ENCODE measurements around the gene TMEM221. TPM values are rescaled to one million over a fixed set of nuclear protein-coding genes. Genes with fewer than 3 reads are reported as not detected.

Gene TMEM221
- total and polyA plus RNA-seq, 9 of the 15 experiments (the other 6 are each of a cell fraction or from before 2014, with no cell fraction given), result 0.06 to 0.35 TPM; not detected in 7

DNA sequence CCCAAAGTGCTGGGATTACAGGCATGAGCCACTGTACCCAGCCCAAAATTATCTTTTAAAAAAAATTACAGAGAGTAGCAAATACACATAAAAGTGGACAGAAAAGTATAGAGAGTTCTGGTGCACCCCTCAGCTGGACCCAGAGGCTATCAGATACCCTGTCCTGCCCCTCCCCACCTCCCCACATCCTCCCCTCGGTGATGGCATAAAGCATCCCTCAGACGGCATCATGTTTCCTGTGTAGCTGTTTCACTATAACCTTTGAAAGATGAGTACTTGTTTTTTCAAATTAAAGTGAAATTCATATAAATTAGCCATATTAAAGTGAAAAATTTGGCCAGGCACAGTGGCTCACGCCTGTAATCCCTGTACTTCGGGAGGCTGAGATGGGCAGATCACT is 41.9 kb upstream of the TMEM221 start:
- no peak for ATAC-seq
- H3K9me3 ChIP-seq (replicated peaks; ENCODE audit: control insufficient read depth, insufficient read depth, low read depth, low read length), result no peaks in the 10 kb centered on the region
- no peaks in the 10 kb centered on the region for H3K36me3 ChIP-seq (ENCODE audit: control insufficient read depth, insufficient read depth, low read length)
- H2AFZ ChIP-seq (ENCODE audit: low read depth, low read length), result no peak overlapping the region
- H3K27me3 ChIP-seq (ENCODE audit: control insufficient read depth in 2 of 2, insufficient read depth in 2 of 2, low read length in 2 of 2), result no peaks in the 10 kb centered on the region
- no peak overlapping the region for H3K27ac ChIP-seq (ENCODE audit: extremely low read depth, low read depth, low read length)
- no peak overlapping the region for H3K4me2 ChIP-seq (ENCODE audit: insufficient read depth, low read length)
- no peak overlapping the region for H3K4me3 ChIP-seq
- in situ Hi-C loops (cut with MboI) (no loop called here), intact Hi-C loops (cut with micrococcal nuclease) (no loop called here)
- POLR2A ChIA-PET, result no interaction called here
- no peaks in the 10 kb centered on the region for H4K20me1 ChIP-seq (replicated peaks; ENCODE audit: control insufficient read depth, insufficient read depth, low read length)
- TF ChIP-seq ZNF444 (CRISPR knock-in tag; IDR thresholded peaks at IDR 0.05), result no peak
- no peak for TF ChIP-seq NFATC3 (IDR thresholded peaks at IDR 0.05)
- TF ChIP-seq KLF10 (CRISPR knock-in tag; IDR thresholded peaks at IDR 0.05), result no peak
- no peak for TF ChIP-seq SMARCA4 (IDR thresholded peaks at IDR 0.05)
- H3K9me1 ChIP-seq (ENCODE audit: control insufficient read depth, insufficient read depth, low read length), result no peaks in the 10 kb centered on the region
- H3K79me2 ChIP-seq (ENCODE audit: control insufficient read depth, insufficient read depth, low read length), result no peaks in the 10 kb centered on the region
- no TSS peak for BruUV-seq (replicated peaks)
- CTCF ChIA-PET (ENCODE audit: low intra/inter-chr PET ratio), result no interaction called here
- peaks cover 8 to 33% of the 10 kb centered on the region in 2 experiments for H3K4me1 ChIP-seq (replicated peaks in 1 of 2; ENCODE audit: control insufficient read depth in 2 of 2, insufficient read depth in 2 of 2, low read length in 2 of 2)
- FAIRE-seq, result no peak
- H3K9ac ChIP-seq (ENCODE audit: insufficient read depth in 1 of 2, low read depth in 2 of 2, low read length in 2 of 2), result no peak overlapping the region
- WGBS (ENCODE audit: insufficient coverage, low coverage, missing lambda C conversion rate), result 17% methylated on average over 4 of the region's 4 CpGs
- DNase-seq (ENCODE audit: extremely low read depth in 1 of 4, low spot score in 3 of 4), result no peak

DNA sequence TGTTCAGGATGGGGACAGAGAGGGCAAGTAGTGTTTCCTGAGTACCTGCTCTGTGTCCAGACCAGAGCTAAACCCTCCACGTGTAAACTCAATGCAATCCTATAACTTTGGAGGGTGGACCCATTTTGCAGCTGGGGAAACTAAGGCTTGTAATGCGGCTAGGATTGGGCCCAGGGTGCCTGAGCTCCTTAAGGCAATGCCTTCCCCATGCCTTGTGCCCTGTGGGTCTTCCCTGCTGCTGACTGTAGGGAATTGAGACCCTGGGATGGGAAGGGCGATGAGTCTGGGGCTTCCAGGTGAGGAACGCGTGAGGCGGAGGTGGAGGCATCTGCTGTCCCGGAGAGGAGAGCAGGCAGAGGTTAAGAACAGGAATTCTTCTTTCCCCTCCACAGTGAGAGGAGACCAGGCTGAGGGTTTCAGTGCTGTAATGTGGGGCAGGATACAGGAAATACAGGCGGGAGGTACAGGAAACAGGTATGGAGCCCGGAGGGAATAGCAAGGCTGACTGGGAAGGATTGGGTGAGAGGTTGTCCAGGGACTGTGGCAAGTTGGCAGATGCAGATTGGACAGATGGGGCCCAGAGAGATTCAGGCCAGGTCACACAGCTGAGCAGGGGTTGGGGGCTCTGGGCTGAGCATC is 41.0 kb upstream of the TMEM221 start:
- no TSS peak for BruUV-seq (replicated peaks)
- H3K36me3 ChIP-seq (ENCODE audit: control insufficient read depth, insufficient read depth, low read length), result no peaks in the 10 kb centered on the region
- no peak for DNase-seq (ENCODE audit: extremely low read depth in 1 of 4, low spot score in 3 of 4)
- no peaks in the 10 kb centered on the region for H3K79me2 ChIP-seq (ENCODE audit: control insufficient read depth, insufficient read depth, low read length)
- H3K4me2 ChIP-seq (ENCODE audit: insufficient read depth, low read length), result no peak overlapping the region
- POLR2A ChIA-PET, result no interaction called here
- H3K4me1 ChIP-seq (replicated peaks in 1 of 2; ENCODE audit: control insufficient read depth in 2 of 2, insufficient read depth in 2 of 2, low read length in 2 of 2), result peaks cover 8 to 33% of the 10 kb centered on the region in 2 experiments
- H3K9me3 ChIP-seq (replicated peaks; ENCODE audit: control insufficient read depth, insufficient read depth, low read depth, low read length), result no peaks in the 10 kb centered on the region
- 66% methylated on average over 9 of the region's 9 CpGs for WGBS (ENCODE audit: insufficient coverage, low coverage, missing lambda C conversion rate)
- H3K27me3 ChIP-seq (ENCODE audit: control insufficient read depth in 2 of 2, insufficient read depth in 2 of 2, low read length in 2 of 2), result no peaks in the 10 kb centered on the region
- in situ Hi-C loops (cut with MboI) (no loop called here), intact Hi-C loops (cut with micrococcal nuclease) (no loop called here)
- H3K4me3 ChIP-seq, result no peak overlapping the region
- no peak for ATAC-seq
- CTCF ChIA-PET (ENCODE audit: low intra/inter-chr PET ratio), result no interaction called here
- peak overlapping the region in 1 of 2 experiments; percentile 6; a peak in 1 of 4 replicates for H3K9ac ChIP-seq (ENCODE audit: insufficient read depth in 1 of 2, low read depth in 2 of 2, low read length in 2 of 2)
- H3K27ac ChIP-seq (ENCODE audit: extremely low read depth, low read depth, low read length), result no peak overlapping the region
- H3K9me1 ChIP-seq (ENCODE audit: control insufficient read depth, insufficient read depth, low read length), result no peaks in the 10 kb centered on the region
- no peaks in the 10 kb centered on the region for H4K20me1 ChIP-seq (replicated peaks; ENCODE audit: control insufficient read depth, insufficient read depth, low read length)
- H2AFZ ChIP-seq (ENCODE audit: low read depth, low read length), result peak overlapping the region; percentile 60; the same call in 1 of the 2 replicates
- no peak for FAIRE-seq
- TF ChIP-seq RBM25 (IDR thresholded peaks at IDR 0.05; ENCODE audit: low read depth, low read length, severe bottlenecking), result peak; percentile 77
- no peak for TF ChIP-seq ADNP (tag; IDR thresholded peaks at IDR 0.05)
- TF ChIP-seq HDAC2 (IDR thresholded peaks at IDR 0.05), result peak; percentile 51; the same call in 1 of the 2 replicates
- peak; percentile 87 for TF ChIP-seq BCOR (IDR thresholded peaks at IDR 0.05)
- no peak for TF ChIP-seq ZNF347 (CRISPR knock-in tag; IDR thresholded peaks at IDR 0.05; ENCODE audit: low read depth)
- TF ChIP-seq ZC3H11A (IDR thresholded peaks at IDR 0.05; ENCODE audit: low read depth, low read length), result no peak
- TF ChIP-seq NCOA6 (IDR thresholded peaks at IDR 0.05), result no peak
- no peak for TF ChIP-seq HIVEP1 (CRISPR knock-in tag; IDR thresholded peaks at IDR 0.05)
- TF ChIP-seq ZNF124 (CRISPR knock-in tag; IDR thresholded peaks at IDR 0.05), result no peak
- no peak for TF ChIP-seq RFX7 (CRISPR knock-in tag; IDR thresholded peaks at IDR 0.05)
- TF ChIP-seq, protein P1, sequence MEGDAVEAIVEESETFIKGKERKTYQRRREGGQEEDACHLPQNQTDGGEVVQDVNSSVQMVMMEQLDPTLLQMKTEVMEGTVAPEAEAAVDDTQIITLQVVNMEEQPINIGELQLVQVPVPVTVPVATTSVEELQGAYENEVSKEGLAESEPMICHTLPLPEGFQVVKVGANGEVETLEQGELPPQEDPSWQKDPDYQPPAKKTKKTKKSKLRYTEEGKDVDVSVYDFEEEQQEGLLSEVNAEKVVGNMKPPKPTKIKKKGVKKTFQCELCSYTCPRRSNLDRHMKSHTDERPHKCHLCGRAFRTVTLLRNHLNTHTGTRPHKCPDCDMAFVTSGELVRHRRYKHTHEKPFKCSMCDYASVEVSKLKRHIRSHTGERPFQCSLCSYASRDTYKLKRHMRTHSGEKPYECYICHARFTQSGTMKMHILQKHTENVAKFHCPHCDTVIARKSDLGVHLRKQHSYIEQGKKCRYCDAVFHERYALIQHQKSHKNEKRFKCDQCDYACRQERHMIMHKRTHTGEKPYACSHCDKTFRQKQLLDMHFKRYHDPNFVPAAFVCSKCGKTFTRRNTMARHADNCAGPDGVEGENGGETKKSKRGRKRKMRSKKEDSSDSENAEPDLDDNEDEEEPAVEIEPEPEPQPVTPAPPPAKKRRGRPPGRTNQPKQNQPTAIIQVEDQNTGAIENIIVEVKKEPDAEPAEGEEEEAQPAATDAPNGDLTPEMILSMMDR (IDR thresholded peaks at IDR 0.05 in 2 of 3, conservative IDR thresholded peaks at IDR 0.05 in 1 of 3; ENCODE audit: insufficient read depth in 2 of 3, low read depth in 1 of 3, low read length in 3 of 3), result 0 out of 6 replicates have a peak, but pooled peaks of 1 of the 3 experiments have one; percentile 8
- TF ChIP-seq, protein P2, sequence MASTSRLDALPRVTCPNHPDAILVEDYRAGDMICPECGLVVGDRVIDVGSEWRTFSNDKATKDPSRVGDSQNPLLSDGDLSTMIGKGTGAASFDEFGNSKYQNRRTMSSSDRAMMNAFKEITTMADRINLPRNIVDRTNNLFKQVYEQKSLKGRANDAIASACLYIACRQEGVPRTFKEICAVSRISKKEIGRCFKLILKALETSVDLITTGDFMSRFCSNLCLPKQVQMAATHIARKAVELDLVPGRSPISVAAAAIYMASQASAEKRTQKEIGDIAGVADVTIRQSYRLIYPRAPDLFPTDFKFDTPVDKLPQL (IDR thresholded peaks at IDR 0.05; ENCODE audit: extremely low read depth, insufficient read length), result no peak

All from K562 (cell line).